Type B pancreatic cell (in vitro differentiated cells): Measurements from ENCODE around the gene SUSD1. TPM values are rescaled to one million over a fixed set of nuclear protein-coding genes. Genes with fewer than 3 reads are reported as not detected.
A peak's percentile ranks its signal among the peaks of the same experiment; 100 is the strongest.

Experiments used
- DNase-seq: peaks from one replicate; pipeline ENCODE4 v3.0.0; 2021; ENCODE audit warnings: mixed read lengths; ENCODE audit not compliant: unreplicated experiment; ENCODE audit errors: extremely low spot score
- H3K27ac Mint-ChIP-seq: 2 replicates; pipeline ENCODE4 v1.8.0; 2021; ENCODE audit warnings: mild to moderate bottlenecking, mixed read lengths
- H3K27me3 Mint-ChIP-seq: 2 replicates; pipeline ENCODE4 v1.8.0; 2021; ENCODE audit warnings: mixed read lengths
- H3K36me3 Mint-ChIP-seq: 2 replicates; pipeline ENCODE4 v1.8.0; 2021; ENCODE audit warnings: mixed read lengths
- H3K4me1 Mint-ChIP-seq: one replicate; pipeline ENCODE4 v1.8.0; 2021; ENCODE audit warnings: mixed read lengths; ENCODE audit not compliant: unreplicated experiment
- H3K4me3 Mint-ChIP-seq: 2 replicates; pipeline ENCODE4 v1.8.0; 2021; ENCODE audit warnings: mild to moderate bottlenecking, mixed read lengths
- H3K9me3 Mint-ChIP-seq: 2 replicates; pipeline ENCODE4 v1.8.0; 2021; ENCODE audit warnings: mixed read lengths
- CTCF ChIP-seq: fragments of 200-600 bp; sonication (generic); conservative IDR thresholded peaks from 2 replicates; pipeline ENCODE4 v1.5.0; 2021; ENCODE audit warnings: antibody characterized with exemption, mild to moderate bottlenecking
- total RNA-seq: library from RNA; stranded (reverse); gene quantifications from 2 replicates; pipeline ENCODE4 v1.2.1, GENCODE V29; 2021; ENCODE audit warnings: low replicate concordance

The SUSD1 gene
- total RNA-seq, 1 donor from 2014 or later = 16.3 TPM

- peak overlapping the region; percentile 82 for H3K27ac Mint-ChIP-seq
- no peak overlapping the region for H3K4me3 Mint-ChIP-seq
- DNase-seq = no peak
- H3K9me3 Mint-ChIP-seq = no peaks in the 10 kb centered on the region
- H3K27me3 Mint-ChIP-seq = no peaks in the 10 kb centered on the region
- peaks cover 13% of the 10 kb centered on the region for H3K4me1 Mint-ChIP-seq
- peaks cover 8% of the 10 kb centered on the region for H3K36me3 Mint-ChIP-seq
- TF ChIP-seq CTCF = no peak
Observed at GRCh38 chr9:112112519-112112918, 62.6 kb downstream of the SUSD1 start.

- no peak for TF ChIP-seq CTCF
- Mint-ChIP-seq H3K27ac (no peak overlapping the region), H3K4me3 (no peak overlapping the region), H3K4me1 (peaks cover 13% of the 10 kb centered on the region), H3K27me3 (no peaks in the 10 kb centered on the region), H3K9me3 (no peaks in the 10 kb centered on the region), H3K36me3 (peaks cover 12% of the 10 kb centered on the region)
- no peak for DNase-seq
Observed at GRCh38 chr9:112111461-112111860, 63.6 kb downstream of the SUSD1 start.

GRCh38 chr9:112110777-112111113 is 64.4 kb downstream of the SUSD1 start:
- Mint-ChIP-seq H3K4me1 (peaks cover 13% of the 10 kb centered on the region), H3K36me3 (peaks cover 14% of the 10 kb centered on the region)

GRCh38 chr9:112110094-112110776 is 64.9 kb downstream of the SUSD1 start:
- Mint-ChIP-seq H3K9me3 (no peaks in the 10 kb centered on the region), H3K36me3 (peaks cover 14% of the 10 kb centered on the region), H3K27ac (peak overlapping the region; percentile 17), H3K27me3 (no peaks in the 10 kb centered on the region), H3K4me1 (peaks cover 13% of the 10 kb centered on the region), H3K4me3 (no peak overlapping the region)
- no peak for TF ChIP-seq CTCF
- DNase-seq = no peak

More at GRCh38 chr9:112110777-112111113, 64.4 kb downstream of the SUSD1 start:
- DNase-seq = no peak
- TF ChIP-seq CTCF = no peak
- H3K9me3 Mint-ChIP-seq = no peaks in the 10 kb centered on the region
- H3K4me3 Mint-ChIP-seq = no peak overlapping the region
- peak overlapping the region; percentile 17 for H3K27ac Mint-ChIP-seq
- H3K27me3 Mint-ChIP-seq = no peaks in the 10 kb centered on the region

GRCh38 chr9:112104901-112105300 is 70.2 kb downstream of the SUSD1 start:
- H3K27ac Mint-ChIP-seq = no peak overlapping the region
- no peak for DNase-seq
- H3K27me3 Mint-ChIP-seq = no peaks in the 10 kb centered on the region
- H3K36me3 Mint-ChIP-seq = peaks cover 20% of the 10 kb centered on the region
- no peak for TF ChIP-seq CTCF
- no peaks in the 10 kb centered on the region for H3K9me3 Mint-ChIP-seq
- H3K4me1 Mint-ChIP-seq = no peaks in the 10 kb centered on the region
- H3K4me3 Mint-ChIP-seq = no peak overlapping the region
